SU-DHL-6 (cell line): ENCODE data around the gene PXDN.
"Not testable (repeated sequence)": the region's sequence is repeated elsewhere in the genome, so short reads cannot be mapped to it uniquely, and the experiment has no call there.

Experiments used
- H2AFZ ChIP-seq: fragments of 200-600 bp; sonication (generic); 2 replicates; pipeline ENCODE4 v1.6.1; 2014; ENCODE audit warnings: low read depth, mild to moderate bottlenecking, moderate library complexity, mixed read lengths, antibody characterized with exemption, low read length; ENCODE audit not compliant: severe bottlenecking
- H3F3A ChIP-seq: fragments of 200-600 bp; shearing (Covaris generic); 2 replicates; pipeline ENCODE4 v1.6.0; 2016; ENCODE audit warnings: antibody characterized with exemption, mild to moderate bottlenecking; ENCODE audit not compliant: insufficient read depth
- H3K27ac ChIP-seq: fragments of 200-600 bp; sonication (generic); 2 replicates; pipeline ENCODE4 v1.5.1; 2016; ENCODE audit warnings: low read depth, mild to moderate bottlenecking, low read length, moderate library complexity, mixed read lengths
- H3K27me3 ChIP-seq: fragments of 200-600 bp; sonication (generic), shearing (Covaris generic); 2 replicates; pipeline ENCODE4 v1.6.0; 2014; ENCODE audit warnings: mild to moderate bottlenecking, low read length
- H3K36me3 ChIP-seq: fragments of 200-600 bp; sonication (generic); 2 replicates; pipeline ENCODE4 v1.6.1; 2014; ENCODE audit warnings: mild to moderate bottlenecking, low read length, mixed read lengths
- H3K4me2 ChIP-seq: fragments of 300-600, 200-600 bp; shearing (Covaris generic), sonication (generic); 2 replicates; pipeline ENCODE4 v1.6.0; 2014; ENCODE audit warnings: low read length, low read depth, mild to moderate bottlenecking; ENCODE audit not compliant: poor library complexity, severe bottlenecking
- H3K4me3 ChIP-seq: fragments of 200-600 bp; sonication (generic); 2 replicates; pipeline ENCODE4 v1.5.1; 2014; ENCODE audit warnings: antibody characterized with exemption, low read length, mild to moderate bottlenecking, mixed read lengths; ENCODE audit not compliant: insufficient read depth, poor library complexity, severe bottlenecking
- H3K79me2 ChIP-seq: fragments of 200-600 bp; sonication (generic); 2 replicates; pipeline ENCODE4 v1.6.1; 2014; ENCODE audit warnings: mild to moderate bottlenecking, low read length, moderate library complexity; ENCODE audit not compliant: insufficient read depth
- H3K9ac ChIP-seq: fragments of 200-600 bp; sonication (generic); 2 replicates; pipeline ENCODE4 v1.7.0; 2014; ENCODE audit warnings: mild to moderate bottlenecking, low read length
- H3K9me2 ChIP-seq: fragments of 200-600 bp; sonication (generic); replicated peaks from 2 replicates; pipeline ENCODE4 v1.6.1; 2014; ENCODE audit warnings: low read length; ENCODE audit not compliant: insufficient read depth
- H3K9me3 ChIP-seq: fragments of 200-600 bp; sonication (generic); 2 replicates; pipeline ENCODE4 v1.6.1; 2014; ENCODE audit warnings: low read length, mixed read lengths; ENCODE audit not compliant: insufficient read depth
- H4K20me1 ChIP-seq: fragments of 200-600 bp; sonication (generic); 2 replicates; pipeline ENCODE4 v1.6.1; 2014; ENCODE audit warnings: low read depth, mild to moderate bottlenecking, antibody characterized with exemption, low read length, moderate library complexity, mixed read lengths
- CTCF ChIP-seq: fragments of 200-600 bp; sonication (generic); IDR thresholded peaks from one replicate; pipeline ENCODE4 v1.5.1; 2017; ENCODE audit warnings: antibody characterized with exemption, mild to moderate bottlenecking, low read length, moderate library complexity; ENCODE audit not compliant: insufficient read depth, poor library complexity, severe bottlenecking
- EZH2phosphoT487 ChIP-seq: fragments of 200-600 bp; sonication (generic), shearing (Covaris generic); conservative IDR thresholded peaks from 2 replicates; pipeline ENCODE4 v1.6.1; 2018; ENCODE audit warnings: mild to moderate bottlenecking, antibody characterized with exemption, low read length, moderate library complexity, mixed read lengths

The PXDN gene

GRCh38 chr2:1738163-1738562, 6.2 kb downstream of the PXDN start:
- H3K36me3 ChIP-seq: no peaks in the 10 kb centered on the region
- H3K9me3 ChIP-seq: no peaks in the 10 kb centered on the region
- no peaks in the 10 kb centered on the region; the same call in 1 of the 2 replicates for H3K27me3 ChIP-seq
- TF ChIP-seq CTCF (no peak), EZH2phosphoT487 (no peak)
- no peaks in the 10 kb centered on the region for H3F3A ChIP-seq
- no peak overlapping the region for H3K4me3 ChIP-seq
- no peak overlapping the region for H2AFZ ChIP-seq
- no peaks in the 10 kb centered on the region for H3K79me2 ChIP-seq
- no peaks in the 10 kb centered on the region for H3K9me2 ChIP-seq
- no peak overlapping the region for H3K27ac ChIP-seq
- H4K20me1 ChIP-seq: no peaks in the 10 kb centered on the region
- no peak overlapping the region for H3K9ac ChIP-seq
- no peak overlapping the region for H3K4me2 ChIP-seq

GRCh38 chr2:1736997-1737480, 7.3 kb downstream of the PXDN start:
- no peaks in the 10 kb centered on the region for H3K9me3 ChIP-seq
- H3K9me2 ChIP-seq: no peaks in the 10 kb centered on the region
- H3F3A ChIP-seq: no peaks in the 10 kb centered on the region
- no peak overlapping the region for H3K4me3 ChIP-seq
- no peak overlapping the region for H3K9ac ChIP-seq
- H3K79me2 ChIP-seq: no peaks in the 10 kb centered on the region
- no peaks in the 10 kb centered on the region for H3K36me3 ChIP-seq
- H3K27me3 ChIP-seq: no peaks in the 10 kb centered on the region
- no peak overlapping the region for H2AFZ ChIP-seq
- H3K4me2 ChIP-seq: no peak overlapping the region
- TF ChIP-seq EZH2phosphoT487 (no peak), CTCF (no peak)
- no peaks in the 10 kb centered on the region for H4K20me1 ChIP-seq
- H3K27ac ChIP-seq: no peak overlapping the region

- no peaks in the 10 kb centered on the region for H3K36me3 ChIP-seq
- H4K20me1 ChIP-seq: no peaks in the 10 kb centered on the region
- no peaks in the 10 kb centered on the region for H3K9me3 ChIP-seq
- no peak for TF ChIP-seq EZH2phosphoT487
- no peak for TF ChIP-seq CTCF
- no peaks in the 10 kb centered on the region for H3F3A ChIP-seq
- no peak overlapping the region for H3K27ac ChIP-seq
- H3K9ac ChIP-seq: no peak overlapping the region
- H3K4me2 ChIP-seq: no peak overlapping the region
- H3K9me2 ChIP-seq: no peaks in the 10 kb centered on the region
- no peak overlapping the region for H3K4me3 ChIP-seq
- no peak overlapping the region for H2AFZ ChIP-seq
- H3K27me3 ChIP-seq: no peaks in the 10 kb centered on the region
- no peaks in the 10 kb centered on the region for H3K79me2 ChIP-seq
Measured at GRCh38 chr2:1736045-1736444, 8.3 kb downstream of the PXDN start.

GRCh38 chr2:1733298-1733697, 11.0 kb downstream of the PXDN start:
- not testable (repeated sequence) for H3K27me3 ChIP-seq, H2AFZ ChIP-seq, H3K27ac ChIP-seq, H3K36me3 ChIP-seq, H3K4me2 ChIP-seq, H3K9me3 ChIP-seq, H4K20me1 ChIP-seq, H3K9ac ChIP-seq, H3F3A ChIP-seq, H3K79me2 ChIP-seq, H3K4me3 ChIP-seq, H3K9me2 ChIP-seq
